T follicular helper cell (primary cell): Measurements from ENCODE around the gene RGS9.
"Not testable (repeated sequence)": the region's sequence is repeated elsewhere in the genome, so short reads cannot be mapped to it uniquely, and the experiment has no call there.

Experiments
- DNase-seq: peaks from one replicate; pipeline ENCODE4 v3.0.0-alpha.2; 2020; ENCODE audit warnings: low read depth

The RGS9 gene

DNA sequence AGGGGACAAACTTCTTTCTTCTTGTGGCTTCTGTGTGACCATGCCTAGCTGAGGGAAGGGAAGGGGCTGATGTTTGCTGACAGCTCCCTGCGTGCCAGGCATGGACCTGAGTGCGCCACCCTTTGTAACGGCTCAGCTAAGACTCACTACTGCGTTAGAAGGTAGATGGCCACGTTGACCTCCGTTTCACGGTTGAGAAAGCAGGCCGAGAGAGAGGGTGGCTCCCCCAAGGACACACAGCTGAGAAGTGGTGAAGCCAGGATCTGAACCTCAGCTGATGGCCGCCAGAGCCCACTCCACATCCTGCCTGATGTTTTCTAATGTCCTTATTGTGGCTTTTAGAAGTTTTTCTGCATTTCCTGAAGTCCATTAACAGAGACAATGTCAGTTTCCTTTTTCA lies 45.1 kb downstream of the RGS9 start:
- DNase-seq: no peak

DNA sequence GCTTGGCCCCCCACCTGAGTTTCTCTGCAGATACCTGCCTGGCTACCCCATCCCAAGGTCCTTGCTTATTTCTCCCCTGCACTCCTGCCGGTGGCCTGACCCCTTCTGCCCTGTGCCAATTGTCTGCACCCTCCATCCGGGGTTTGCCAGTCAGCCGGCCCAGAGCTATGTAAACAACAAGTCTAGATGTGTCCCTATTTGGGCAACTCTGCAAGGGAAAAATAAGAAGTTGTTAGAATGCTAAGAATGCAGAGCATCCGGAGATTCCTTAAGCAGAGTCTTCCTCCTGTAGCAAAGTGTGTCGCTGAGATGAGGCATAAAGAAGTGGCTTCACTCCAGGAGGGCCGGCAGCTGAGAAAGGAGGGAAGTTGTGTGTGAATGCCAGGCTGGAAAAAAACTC lies 46.6 kb downstream of the RGS9 start:
- no peak for DNase-seq

DNA sequence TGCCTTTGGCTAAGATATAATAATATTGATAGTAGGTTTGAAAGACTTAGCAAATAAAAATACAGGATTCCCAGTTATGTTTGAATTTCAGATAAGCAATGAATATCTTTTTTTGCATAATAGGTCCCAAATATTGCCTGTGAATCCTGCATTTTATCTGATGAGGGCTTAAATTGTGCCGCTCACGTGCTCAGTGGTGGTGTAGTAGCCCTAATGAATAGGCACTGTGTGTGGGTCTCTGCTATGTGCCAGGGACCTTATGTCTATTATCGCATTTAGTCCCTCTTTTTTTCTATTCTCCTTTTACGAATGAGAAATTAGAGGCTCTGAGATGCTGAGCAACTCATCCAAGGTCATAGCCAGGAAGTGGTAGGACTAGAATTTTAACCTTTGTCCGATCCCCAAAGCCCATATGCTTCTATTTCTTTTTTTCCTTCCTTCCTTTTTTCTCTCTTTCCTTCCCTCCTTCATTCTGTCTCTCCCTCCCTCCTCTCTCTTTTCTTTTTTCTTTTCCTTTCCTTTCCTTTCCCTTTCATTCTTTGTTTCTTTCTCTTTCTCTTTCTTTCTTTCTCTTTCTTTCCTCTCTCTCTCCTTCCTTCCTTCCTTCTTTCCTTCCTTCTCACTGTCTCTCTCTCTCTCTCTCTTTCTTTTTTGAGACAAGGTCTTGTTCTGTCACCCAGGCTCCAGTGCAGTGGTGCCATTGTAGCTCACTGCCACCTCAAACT lies 47.2 kb downstream of the RGS9 start:
- no peak for DNase-seq

DNA sequence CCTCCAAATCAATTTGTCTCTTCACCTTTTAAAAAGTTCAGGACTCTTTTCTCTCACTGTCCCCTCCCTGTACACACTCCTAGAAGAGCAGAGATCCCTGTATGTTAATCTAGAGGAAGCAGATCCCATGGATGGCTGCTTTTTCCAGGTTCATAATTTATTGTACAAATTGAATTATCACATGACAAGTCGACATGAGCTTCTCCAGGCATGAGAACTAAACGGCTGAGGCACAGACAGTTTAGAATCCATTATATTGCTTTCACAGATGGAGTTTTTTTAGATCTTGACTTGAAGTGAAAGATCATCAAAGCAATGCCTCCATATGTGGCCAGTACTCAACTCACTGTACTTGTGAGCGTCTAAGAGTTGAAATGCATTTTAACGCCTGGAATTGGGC lies 47.9 kb downstream of the RGS9 start:
- no peak for DNase-seq

DNA sequence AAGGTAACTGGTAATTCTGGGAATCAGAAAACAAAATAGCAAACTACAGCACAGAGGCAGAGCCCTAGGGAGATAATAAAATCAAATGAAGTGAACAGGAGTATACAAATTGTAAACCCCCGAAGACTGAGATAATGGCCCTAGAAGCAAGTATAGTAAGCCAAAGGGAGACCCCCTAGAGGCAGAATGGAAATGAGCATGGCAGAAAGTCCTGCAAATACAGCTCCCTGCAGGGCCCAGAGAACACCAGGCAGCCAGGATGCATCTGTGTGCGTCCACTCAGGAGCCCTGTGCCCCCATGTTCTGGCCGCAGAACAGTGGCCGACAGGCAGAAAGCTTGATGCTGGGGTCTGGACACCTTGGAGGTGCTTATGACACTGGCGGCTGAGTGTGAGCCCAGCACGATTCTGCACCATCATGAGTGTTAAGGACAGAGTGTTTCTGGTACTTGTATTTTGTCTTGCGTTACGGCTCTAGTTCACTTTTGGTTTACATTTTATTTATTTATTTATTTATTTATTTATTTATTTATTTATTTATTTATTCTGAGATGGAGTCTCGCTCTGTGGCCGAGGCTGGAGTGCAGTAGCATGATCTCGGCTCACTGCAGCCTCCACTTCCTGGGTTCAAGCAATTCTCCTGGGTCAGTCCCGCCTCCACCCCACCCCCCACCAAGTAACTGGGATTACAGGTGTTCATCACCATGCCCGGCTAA lies 48.7 kb downstream of the RGS9 start:
- DNase-seq: no peak

DNA sequence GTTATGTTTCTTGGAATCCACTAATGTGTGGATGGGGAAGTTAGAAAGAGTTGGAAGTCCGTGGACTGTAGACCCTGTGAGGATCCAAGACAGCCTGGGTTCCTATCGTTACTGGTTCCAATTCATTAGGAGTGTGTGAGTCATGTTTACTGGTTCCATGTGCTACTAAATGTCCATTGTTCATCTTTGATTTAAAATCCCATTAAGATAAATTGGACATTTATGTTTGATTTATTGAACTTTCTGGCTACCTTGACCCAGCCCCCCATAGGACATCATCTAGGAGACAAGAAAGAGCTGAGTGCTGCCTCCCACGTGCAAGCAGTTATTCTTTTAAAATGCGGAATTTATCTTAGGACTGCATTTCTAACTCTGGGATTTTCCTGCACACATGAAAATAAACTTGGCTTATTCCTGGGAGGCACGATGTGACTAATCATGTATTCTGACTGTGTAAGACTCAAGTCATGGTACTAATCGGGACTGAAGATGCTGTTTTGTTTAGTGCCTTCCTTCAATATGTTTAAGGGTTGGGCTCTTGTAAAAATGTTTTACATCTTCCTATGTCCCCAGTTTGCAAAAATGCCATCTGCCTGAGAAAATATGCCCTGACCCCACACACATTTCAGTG lies 53.4 kb downstream of the RGS9 start:
- DNase-seq: no peak

DNA sequence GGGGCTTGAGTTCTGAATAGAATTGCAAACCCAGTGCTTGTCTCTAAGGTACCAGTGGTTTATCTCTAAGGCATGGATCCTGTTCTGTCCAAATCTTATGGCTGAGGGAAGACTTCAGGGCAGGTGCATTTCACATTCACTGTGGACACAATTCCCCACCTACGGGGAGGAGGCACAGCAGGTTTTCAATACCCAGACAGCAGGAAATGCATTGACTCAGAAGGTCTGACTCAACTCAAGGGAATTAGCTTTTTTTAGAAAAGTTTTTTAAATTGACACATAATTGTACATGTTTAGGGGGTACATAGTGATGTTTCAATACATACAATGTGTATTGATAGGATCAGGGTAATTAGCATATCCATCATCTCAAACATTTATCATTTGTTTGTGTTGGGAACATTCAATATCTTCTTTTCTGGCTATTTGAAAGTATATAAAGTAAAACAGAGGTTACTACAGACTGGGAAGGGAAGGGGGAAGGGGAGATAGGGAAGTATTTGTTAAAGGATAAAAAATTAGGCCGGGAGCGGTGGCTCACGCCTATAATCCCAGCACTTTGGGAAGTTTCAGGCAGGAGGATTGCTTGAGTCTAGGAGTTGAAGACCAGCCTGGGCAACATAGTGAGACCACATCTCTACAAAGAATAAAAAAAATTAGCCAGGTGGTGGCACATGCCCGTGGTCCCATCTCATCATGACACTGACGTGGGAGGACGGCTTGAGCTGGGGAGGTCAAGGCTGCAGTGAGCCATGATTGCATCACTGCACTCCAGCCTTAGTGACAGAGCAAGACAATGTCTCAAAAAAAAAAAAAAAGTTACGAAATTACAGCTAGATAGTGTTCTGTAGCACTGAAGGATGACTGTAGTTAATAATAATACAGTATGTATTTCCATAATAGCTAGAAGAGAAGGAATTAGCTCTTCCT lies 54.9 kb downstream of the RGS9 start:
- DNase-seq: no peak

DNA sequence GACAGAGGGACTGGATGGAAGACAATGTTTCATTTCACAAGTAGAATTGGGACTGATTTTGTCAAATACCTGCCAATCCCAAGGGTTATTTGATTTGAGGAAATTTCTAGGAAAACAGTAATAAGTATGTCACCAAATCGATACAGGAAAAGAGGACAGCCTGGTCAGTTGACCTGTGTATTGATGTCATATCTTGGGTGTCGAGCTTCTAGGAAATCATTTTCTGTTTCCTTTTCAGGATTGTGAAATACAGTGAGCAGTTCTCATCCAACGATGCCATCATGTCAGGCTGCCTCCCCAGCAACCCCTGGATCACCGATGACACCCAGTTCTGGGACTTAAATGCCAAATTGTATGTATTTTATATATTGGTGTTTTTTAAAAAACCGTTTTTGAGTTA lies 56.1 kb downstream of the RGS9 start:
- no peak for DNase-seq

DNA sequence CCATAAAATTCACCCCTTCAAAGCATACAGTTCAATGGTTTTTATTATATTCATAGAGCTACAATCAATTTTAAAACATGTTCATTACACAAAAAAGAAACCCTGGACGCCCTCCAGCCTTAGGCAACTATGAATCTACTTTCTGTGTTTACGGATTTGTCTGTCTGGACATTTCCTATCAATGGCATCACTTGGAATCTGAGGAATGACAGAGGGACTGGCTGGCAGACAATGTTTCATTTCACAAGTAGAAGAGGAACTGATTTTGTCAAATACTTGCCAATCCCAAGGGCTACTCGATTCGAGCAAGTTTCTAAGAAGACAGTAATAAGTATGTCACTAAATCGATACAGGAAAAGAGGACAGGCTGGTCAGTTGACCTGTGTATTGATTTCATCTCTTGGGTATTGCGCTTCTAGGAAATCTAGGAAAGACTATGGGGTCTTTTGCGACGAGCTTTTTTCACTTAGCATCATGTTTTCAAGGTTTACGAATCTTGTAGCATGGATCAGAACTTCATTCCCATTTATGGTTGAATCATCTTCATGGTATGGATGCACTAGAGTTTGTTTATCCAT lies 56.6 kb downstream of the RGS9 start:
- DNase-seq: no peak

DNA sequence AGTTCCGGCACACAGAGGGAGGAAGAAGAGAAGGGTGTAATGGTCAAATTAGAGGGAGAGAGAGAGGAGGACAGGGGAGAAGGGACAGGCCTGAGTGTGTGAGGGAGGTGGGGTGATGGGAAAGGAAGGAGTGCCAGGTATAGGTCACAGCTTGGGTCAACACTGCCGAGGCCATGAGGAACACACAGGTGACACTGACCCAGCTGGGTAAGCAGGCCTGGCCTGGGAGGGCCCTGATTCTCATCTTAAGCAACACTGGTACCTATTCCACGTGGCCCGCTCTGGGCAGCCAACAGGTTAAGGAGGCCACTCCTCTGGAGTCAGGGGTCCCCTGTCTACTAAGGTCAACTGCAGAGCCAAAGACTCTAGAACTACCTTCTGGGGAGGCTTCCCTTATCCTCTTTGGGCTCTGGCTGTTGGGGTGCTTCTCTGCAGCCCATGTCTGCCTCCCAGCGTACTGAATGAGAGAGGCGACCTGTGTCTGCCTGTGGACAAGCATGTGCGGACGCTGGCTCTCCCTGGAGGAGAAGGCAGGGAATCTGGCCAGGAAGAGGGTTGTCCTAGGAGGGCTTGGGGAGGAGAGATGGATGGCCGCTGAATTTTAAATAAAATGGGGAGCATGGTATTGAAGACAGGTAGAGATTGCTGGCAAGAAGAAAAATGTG lies 57.6 kb downstream of the RGS9 start:
- DNase-seq: no peak

DNA sequence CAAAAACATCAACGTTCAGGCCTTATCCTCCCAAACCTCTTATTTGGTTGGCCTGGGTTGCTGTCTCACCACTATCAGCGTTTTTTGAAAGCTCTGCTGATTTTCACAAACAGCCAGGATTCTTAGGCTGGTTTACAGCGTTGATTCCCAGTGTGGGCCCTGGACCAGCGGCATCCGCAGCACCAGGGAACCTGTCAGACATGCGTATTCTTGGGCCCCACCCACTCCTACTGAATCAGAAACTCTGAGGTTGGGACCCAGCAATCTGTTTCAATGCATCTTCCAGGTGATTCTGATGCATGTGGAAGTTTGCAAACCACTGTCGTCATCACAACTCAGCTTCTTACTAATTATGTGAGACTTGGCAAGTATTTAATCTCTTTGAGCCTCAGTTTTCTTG lies 58.5 kb downstream of the RGS9 start:
- DNase-seq: no peak

DNA sequence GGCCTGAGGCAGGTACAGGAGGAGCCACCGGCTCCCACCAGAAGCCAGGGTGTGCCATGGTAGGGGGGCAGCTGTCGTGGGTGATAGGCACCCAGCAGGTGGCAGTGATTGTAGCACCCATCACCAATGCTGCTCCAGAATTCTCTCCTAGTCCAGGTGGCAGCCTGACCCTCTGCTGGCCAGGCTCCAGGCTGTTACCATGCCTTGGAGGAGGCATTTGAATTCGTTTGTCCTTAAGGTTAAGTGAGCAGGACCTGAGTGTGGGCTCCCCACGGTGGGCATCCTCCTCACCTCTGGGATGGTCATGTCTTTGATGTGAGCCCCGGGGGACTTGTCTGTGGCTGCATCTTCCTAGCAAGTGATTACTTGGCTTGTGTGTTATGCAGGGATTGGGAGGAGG lies 59.4 kb downstream of the RGS9 start:
- DNase-seq: no peak

DNA sequence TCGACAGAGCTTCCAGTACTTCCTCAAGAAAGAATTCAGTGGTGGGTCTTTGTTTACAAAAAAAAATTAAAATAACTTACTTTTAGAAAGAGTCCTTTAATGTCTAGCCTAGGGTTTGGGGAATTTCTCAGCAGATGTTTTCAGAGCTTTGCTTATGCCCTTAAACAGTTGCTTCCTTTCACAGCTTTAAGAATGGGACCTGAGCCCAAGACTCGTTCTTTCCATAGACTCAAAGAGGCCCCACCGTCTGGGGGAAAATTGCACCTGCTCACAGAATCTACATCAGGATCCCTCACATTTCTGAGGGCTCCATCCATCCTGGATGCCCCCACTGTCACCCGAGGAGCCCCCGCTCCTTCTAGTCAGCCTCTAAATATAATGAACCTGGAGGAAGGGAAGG lies 60.0 kb downstream of the RGS9 start:
- DNase-seq: no peak

DNA sequence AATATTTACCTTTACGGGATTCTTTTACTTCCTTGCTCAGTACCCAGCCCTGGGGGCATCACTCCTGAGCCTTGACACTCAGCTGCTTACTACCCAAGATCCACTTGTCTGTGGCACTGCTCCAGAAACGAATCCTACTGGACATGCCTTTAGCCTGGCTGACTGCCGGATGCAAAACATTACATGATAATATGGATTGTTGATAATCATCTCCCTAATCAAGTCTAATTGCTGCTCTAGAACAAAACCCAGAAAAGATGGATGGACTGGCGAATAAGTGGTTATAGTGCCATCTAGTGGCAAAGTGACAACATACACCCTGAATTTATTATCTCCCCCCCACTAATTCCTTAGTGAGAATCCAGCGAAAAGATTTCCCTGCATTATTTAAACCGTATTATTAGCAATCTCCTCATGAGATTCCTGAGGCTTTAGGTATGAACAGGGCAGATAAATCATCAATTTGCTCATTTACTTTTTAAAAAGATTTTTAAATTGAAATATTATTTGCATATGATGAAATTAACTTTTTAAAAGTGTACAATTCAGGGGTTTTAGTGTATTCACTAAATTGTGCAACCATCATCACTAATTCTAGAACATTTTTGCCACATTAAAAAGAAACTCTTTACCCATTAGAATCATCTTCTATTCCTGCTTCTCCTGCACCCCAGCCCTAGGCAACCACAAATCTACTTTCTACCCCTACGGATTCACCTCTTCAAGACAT lies 61.6 kb downstream of the RGS9 start:
- no peak for DNase-seq

DNA sequence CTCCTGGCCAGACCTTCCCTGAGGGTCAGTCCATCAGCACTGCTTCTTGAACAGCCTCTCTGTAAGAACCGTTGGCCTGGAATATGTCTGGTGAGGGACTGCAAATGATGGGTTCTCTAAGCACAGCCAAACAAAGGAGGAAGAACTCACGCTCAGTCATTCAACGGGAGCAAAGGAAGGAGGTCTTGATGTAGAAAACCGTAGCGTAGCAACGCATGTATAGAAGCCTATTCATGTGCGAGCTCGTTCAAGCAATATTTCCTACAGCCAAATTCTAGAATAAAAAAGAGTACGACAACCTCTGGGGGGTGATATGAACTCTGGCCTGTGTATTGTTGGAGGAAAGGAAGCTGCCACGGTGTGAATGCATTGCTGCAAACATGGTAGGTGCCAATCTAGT lies 64.2 kb downstream of the RGS9 start:
- no peak for DNase-seq

DNA sequence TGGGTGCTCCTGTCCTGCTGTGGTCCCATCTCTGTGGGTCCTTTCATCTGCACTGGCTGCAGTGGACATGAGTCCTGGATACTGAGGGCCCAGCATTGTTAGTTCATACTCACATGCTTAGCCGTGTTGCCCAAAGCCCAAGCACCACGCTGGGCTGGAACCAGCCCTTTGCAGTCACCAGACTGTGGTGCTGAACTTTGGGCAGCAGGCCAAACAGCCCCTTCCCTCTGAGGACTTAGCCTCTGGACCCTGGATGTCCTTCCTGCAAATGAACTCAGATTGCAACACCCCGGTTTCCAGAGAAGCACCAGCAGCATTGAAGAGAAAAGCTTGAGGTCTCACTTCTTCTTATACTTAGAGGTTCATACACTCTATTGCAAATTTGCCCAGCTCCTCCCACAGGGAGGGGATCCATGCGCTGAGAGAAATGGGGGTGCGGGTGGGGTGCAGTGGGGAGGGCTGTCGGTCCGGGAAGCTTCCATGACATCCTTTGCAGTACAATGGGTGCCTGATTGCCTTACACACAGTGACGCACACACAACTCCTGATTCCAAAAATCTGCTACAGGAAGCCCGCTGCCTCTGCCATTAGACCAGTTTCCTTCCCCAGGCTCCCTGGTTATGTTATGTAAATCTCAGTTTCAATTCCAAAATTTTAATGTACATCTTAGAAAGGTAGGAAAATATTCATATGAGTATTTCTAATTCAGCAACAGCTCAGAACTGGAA lies 65.8 kb downstream of the RGS9 start:
- no peak for DNase-seq

DNA sequence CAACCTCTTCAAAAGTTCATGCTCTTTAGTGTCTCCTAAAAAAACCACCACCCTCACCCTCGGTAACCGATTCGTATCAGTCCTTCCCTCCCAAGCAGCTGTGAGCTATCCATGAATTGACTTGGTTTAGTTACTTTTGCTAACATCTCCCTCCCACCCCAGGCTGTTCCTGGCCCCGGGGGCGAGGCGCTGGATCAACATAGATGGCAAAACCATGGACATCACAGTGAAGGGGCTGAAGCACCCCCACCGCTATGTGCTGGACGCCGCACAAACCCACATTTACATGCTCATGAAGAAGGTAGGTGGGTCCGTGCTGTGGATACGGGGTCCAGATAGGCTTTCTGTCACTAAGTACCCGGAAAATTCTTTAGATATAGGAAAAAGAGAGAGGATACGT lies 66.8 kb downstream of the RGS9 start:
- DNase-seq: no peak

DNA sequence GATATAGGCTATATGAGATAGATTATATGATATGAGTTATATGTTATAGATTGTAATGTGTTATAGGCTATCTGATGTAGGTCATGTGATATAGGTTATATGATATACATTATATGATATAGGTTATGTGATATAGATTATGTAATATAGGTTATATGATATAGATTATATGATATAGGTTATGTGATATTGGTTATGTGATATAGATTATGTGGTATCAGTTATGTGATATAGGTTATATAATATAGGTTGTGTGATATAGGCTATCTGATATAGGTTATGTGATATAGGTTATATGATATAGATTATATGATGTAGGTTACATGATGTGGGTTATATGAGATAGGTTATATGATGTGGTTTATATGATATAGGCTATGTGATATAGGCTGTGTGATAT lies 68.5 kb downstream of the RGS9 start:
- no peak for DNase-seq

DNA sequence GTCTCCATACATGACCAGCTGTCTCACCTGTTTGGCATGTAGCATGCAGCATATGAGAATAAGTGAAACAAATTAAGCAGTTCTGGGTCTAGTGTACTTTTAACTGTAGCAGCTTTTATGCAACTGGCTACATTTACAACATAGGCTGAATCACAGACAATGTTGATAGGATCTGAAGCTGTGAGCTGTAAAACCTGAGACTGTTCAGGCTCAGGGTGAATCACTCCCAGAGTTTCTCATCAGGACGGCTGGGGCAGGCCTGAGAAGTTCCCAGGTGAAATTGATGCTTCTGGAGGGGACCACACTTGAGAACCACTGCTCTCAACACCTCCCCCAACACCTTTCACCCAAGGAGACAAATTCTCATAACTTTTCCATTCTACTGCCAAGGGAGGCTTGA lies 70.3 kb downstream of the RGS9 start:
- not testable (repeated sequence) for DNase-seq

DNA sequence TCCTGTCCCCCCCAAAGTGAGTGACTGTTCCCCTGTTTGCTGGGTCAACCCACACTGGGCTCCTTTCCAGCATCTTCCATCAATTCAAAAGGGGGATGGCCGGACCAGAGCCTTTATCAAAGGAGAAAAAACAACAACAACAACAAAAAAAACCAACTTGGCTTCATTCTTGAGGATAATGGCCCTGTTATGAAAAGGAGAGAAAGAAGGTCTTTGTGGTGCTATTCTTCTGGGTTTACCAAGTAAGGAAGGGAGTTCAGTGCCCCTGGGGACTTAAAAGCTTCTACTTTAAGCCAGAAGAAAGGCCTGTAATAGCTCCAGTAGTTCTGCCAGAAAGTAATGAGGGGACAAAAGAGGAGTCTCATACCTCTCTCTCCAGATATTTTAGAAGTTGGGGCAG lies 71.5 kb downstream of the RGS9 start:
- no peak for DNase-seq
